Daoy (cell line): Measurements from ENCODE around the gene C12orf42. TPM values are rescaled to one million over a fixed set of nuclear protein-coding genes. Genes with fewer than 3 reads are reported as not detected.
A peak's percentile ranks its signal among the peaks of the same experiment; 100 is the strongest.
"Not testable (repeated sequence)": the region's sequence is repeated elsewhere in the genome, so short reads cannot be mapped to it uniquely, and the experiment has no call there.

Experiments
- DNase-seq: peaks from one replicate; pipeline ENCODE4 v3.0.0-alpha.2; 2015; ENCODE audit warnings: low read depth
- total RNA-seq: library from RNA; depleted of rRNA; stranded (reverse); fragments of >200 nt; shearing (Covaris generic); gene quantifications from 2 replicates; pipeline ENCODE4 v1.2.3, GENCODE V29; 2014

The C12orf42 gene
- total RNA-seq, 1 experiment from 2014 or later = not detected

GRCh38 chr12:103424849-103425586, 70.8 kb downstream of the C12orf42 start:
- not testable (repeated sequence) for DNase-seq

- no peak for DNase-seq
These were observed 72.3 kb downstream of the C12orf42 start for GRCh38 chr12:103423516-103423910.

- DNase-seq = no peak
These were observed 72.8 kb downstream of the C12orf42 start for GRCh38 chr12:103422746-103423515.

GRCh38 chr12:103422328-103422727, 73.4 kb downstream of the C12orf42 start:
- no peak for DNase-seq

GRCh38 chr12:103421402-103421801, 74.4 kb downstream of the C12orf42 start:
- DNase-seq = no peak

- no peak for DNase-seq
These were observed 80.1 kb downstream of the C12orf42 start for GRCh38 chr12:103415681-103416080.

- peak; percentile 80 for DNase-seq
These were observed 94.3 kb downstream of the C12orf42 start for GRCh38 chr12:103401421-103401820.

- DNase-seq = no peak
These were observed 95.8 kb downstream of the C12orf42 start for GRCh38 chr12:103399986-103400385.

- DNase-seq = no peak
These were observed 98.2 kb downstream of the C12orf42 start for GRCh38 chr12:103397536-103397935.

GRCh38 chr12:103392722-103393121, 103.0 kb downstream of the C12orf42 start:
- no peak for DNase-seq

GRCh38 chr12:103391103-103391502, 104.7 kb downstream of the C12orf42 start:
- no peak for DNase-seq

GRCh38 chr12:103387385-103387784, 108.4 kb downstream of the C12orf42 start:
- no peak for DNase-seq

GRCh38 chr12:103386451-103386850, 109.3 kb downstream of the C12orf42 start:
- DNase-seq = no peak

GRCh38 chr12:103382736-103383346, 112.9 kb downstream of the C12orf42 start:
- no peak for DNase-seq

GRCh38 chr12:103382119-103382518, 113.6 kb downstream of the C12orf42 start:
- no peak for DNase-seq

GRCh38 chr12:103379670-103380069, 116.1 kb downstream of the C12orf42 start:
- no peak for DNase-seq

GRCh38 chr12:103373088-103373523, 122.7 kb downstream of the C12orf42 start:
- DNase-seq = no peak

GRCh38 chr12:103369929-103370328, 125.8 kb downstream of the C12orf42 start:
- DNase-seq = no peak

- no peak for DNase-seq
These were observed 127.6 kb downstream of the C12orf42 start for GRCh38 chr12:103368167-103368566.

GRCh38 chr12:103354403-103354802, 141.4 kb downstream of the C12orf42 start:
- no peak for DNase-seq

GRCh38 chr12:103353913-103354312, 141.9 kb downstream of the C12orf42 start:
- DNase-seq = no peak

- no peak for DNase-seq
These were observed 145.7 kb downstream of the C12orf42 start for GRCh38 chr12:103350116-103350515.

GRCh38 chr12:103348935-103349334, 146.8 kb downstream of the C12orf42 start:
- DNase-seq = no peak
